WTC11 (cell line): ENCODE results near the gene TMEM108. TPM values are rescaled to one million over a fixed set of nuclear protein-coding genes. Genes with fewer than 3 reads are reported as not detected.

Experiments used
- ATAC-seq: fragments of 200-7000 bp; cut with Tn5 transposase; 2 replicates; pipeline ENCODE4 v1.10.0; 2021; ENCODE audit warnings: mild to moderate bottlenecking, moderate library complexity
- CTCF ChIA-PET: fragments of 300-600 bp; sonication (Branson Sonifier 250); formaldehyde crosslinking; loops from one replicate; lab custom pipeline; 2021; ENCODE audit warnings: antibody characterized with exemption; lab: Charles Lee
- POLR2A ChIA-PET: fragments of 350-600 bp; sonication (Branson Sonifier 250); formaldehyde crosslinking; loops from one replicate; lab custom pipeline; 2021; ENCODE audit warnings: antibody characterized with exemption; lab: Charles Lee
- DNase-seq: peaks from one replicate; pipeline ENCODE4 v3.0.0; 2021; ENCODE audit warnings: low spot score
- H3K27ac Mint-ChIP-seq: 2 replicates; pipeline ENCODE4 v1.8.0; 2021; ENCODE audit warnings: mixed read lengths
- H3K27me3 Mint-ChIP-seq: 2 replicates; pipeline ENCODE4 v1.8.0; 2021; ENCODE audit warnings: low read depth, mild to moderate bottlenecking, moderate library complexity, mixed read lengths
- H3K36me3 Mint-ChIP-seq: 2 replicates; pipeline ENCODE4 v1.8.0; 2021; ENCODE audit warnings: mixed read lengths
- H3K4me1 Mint-ChIP-seq: 2 replicates; pipeline ENCODE4 v1.8.0; 2022; ENCODE audit warnings: mixed read lengths
- H3K4me3 Mint-ChIP-seq: 2 replicates; pipeline ENCODE4 v1.8.0; 2021; ENCODE audit warnings: mild to moderate bottlenecking, moderate library complexity, mixed read lengths
- H3K9me3 Mint-ChIP-seq: 2 replicates; pipeline ENCODE4 v1.8.0; 2021; ENCODE audit warnings: mixed read lengths
- CBFB ChIP-seq: sonication (generic); formaldehyde crosslinking; IDR thresholded peaks from 2 replicates; pipeline ENCODE4 v1.8.1; 2022; ENCODE audit warnings: mild to moderate bottlenecking, low read depth, missing genetic modification reagents
- CREB1 ChIP-seq: sonication (generic); formaldehyde crosslinking; IDR thresholded peaks from 2 replicates; pipeline ENCODE4 v1.8.0; 2023; ENCODE audit warnings: mild to moderate bottlenecking, missing genetic modification reagents
- FOXJ3 ChIP-seq: sonication (generic); formaldehyde crosslinking; IDR thresholded peaks from 2 replicates; pipeline ENCODE4 v1.9.0; 2021; ENCODE audit warnings: missing genetic modification reagents, mild to moderate bottlenecking, borderline replicate concordance
- GTF2I ChIP-seq: fragments of 250-450 bp; sonication (Bioruptor Pico); conservative IDR thresholded peaks from 2 replicates; pipeline ENCODE4 v1.4.0; 2021; ENCODE audit warnings: mild to moderate bottlenecking
- MXD4 ChIP-seq: fragments of 250-450 bp; sonication (Bioruptor Pico); IDR thresholded peaks from 2 replicates; pipeline ENCODE4 v1.8.0; 2021; ENCODE audit warnings: mild to moderate bottlenecking, moderate library complexity, borderline replicate concordance
- OVOL2 ChIP-seq: fragments of 250-450 bp; sonication (Bioruptor Pico); IDR thresholded peaks from 2 replicates; pipeline ENCODE4 v1.9.0; 2021; ENCODE audit warnings: mild to moderate bottlenecking, borderline replicate concordance
- SMAD4 ChIP-seq: sonication (generic); formaldehyde crosslinking; IDR thresholded peaks from 2 replicates; pipeline ENCODE4 v1.8.0; 2022; ENCODE audit warnings: mild to moderate bottlenecking, missing genetic modification reagents
- TP53 ChIP-seq: sonication (generic); formaldehyde crosslinking; IDR thresholded peaks from 2 replicates; pipeline ENCODE4 v1.8.1; 2023; ENCODE audit warnings: mild to moderate bottlenecking, missing genetic modification reagents
- ZNF671 ChIP-seq: fragments of 250-450 bp; sonication (Bioruptor Pico); IDR thresholded peaks from 2 replicates; pipeline ENCODE4 v1.8.0; 2021; ENCODE audit warnings: mild to moderate bottlenecking
- total RNA-seq: library from RNA; stranded (reverse); gene quantifications from 3 replicates; pipeline ENCODE4 v1.2.3, GENCODE V29; 2021
- TF ChIP-seq, protein P1 (sequence below): fragments of 250-450 bp; sonication (Bioruptor Pico); IDR thresholded peaks from 2 replicates; pipeline ENCODE4 v1.9.0; 2021; ENCODE audit warnings: moderate library complexity, mild to moderate bottlenecking, inconsistent platforms, borderline replicate concordance
- TF ChIP-seq, protein P2 (sequence below): sonication (generic); formaldehyde crosslinking; IDR thresholded peaks from 2 replicates; pipeline ENCODE4 v1.8.1; 2023; ENCODE audit warnings: mild to moderate bottlenecking, missing genetic modification reagents
- TF ChIP-seq, protein P3 (sequence below): sonication (generic); formaldehyde crosslinking; conservative IDR thresholded peaks from 2 replicates; pipeline ENCODE4 v1.8.1; 2023; ENCODE audit warnings: mild to moderate bottlenecking, low read depth, missing genetic modification reagents, moderate library complexity
- TF ChIP-seq, protein P4 (sequence below): sonication (generic); formaldehyde crosslinking; IDR thresholded peaks from 2 replicates; pipeline ENCODE4 v1.8.0; 2022; ENCODE audit warnings: mild to moderate bottlenecking, missing genetic modification reagents
- TF ChIP-seq, protein P5 (sequence below): sonication (generic); formaldehyde crosslinking; IDR thresholded peaks from 2 replicates; pipeline ENCODE4 v1.8.1; 2022; ENCODE audit warnings: low read depth, mild to moderate bottlenecking, moderate library complexity, missing genetic modification reagents, borderline replicate concordance
- TF ChIP-seq, protein P6 (sequence below): sonication (generic); formaldehyde crosslinking; IDR thresholded peaks from 2 replicates; pipeline ENCODE4 v1.8.0; 2022; ENCODE audit warnings: missing genetic modification reagents

TMEM108 gene
- total RNA-seq, 1 experiment from 2014 or later: 14.7 TPM

DNA sequence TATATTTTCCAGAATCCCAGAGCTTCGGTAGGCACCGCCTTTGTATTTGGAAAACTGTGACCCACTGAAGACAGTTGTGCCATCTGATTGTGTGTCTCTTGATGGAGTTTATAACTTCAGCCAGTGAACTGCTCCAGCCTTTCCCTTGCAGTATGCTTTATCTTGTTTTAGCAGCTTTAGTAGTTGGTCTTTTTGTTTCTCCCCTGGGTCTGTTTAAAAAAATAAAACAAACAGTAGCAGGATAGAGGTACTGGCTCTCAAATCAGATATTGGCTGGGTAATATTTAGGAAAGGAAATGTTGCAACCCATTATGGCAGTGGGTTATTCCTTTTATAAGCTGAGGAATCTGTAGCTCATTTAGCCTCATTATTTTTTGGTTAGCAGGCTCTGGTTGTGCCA, 210.2 kb downstream of the TMEM108 start:
- no peaks in the 10 kb centered on the region for H3K36me3 Mint-ChIP-seq
- ChIA-PET POLR2A (no interaction called here), CTCF (no interaction called here)
- H3K9me3 Mint-ChIP-seq: peaks cover 11% of the 10 kb centered on the region; the same call in 1 of the 2 replicates
- no peaks in the 10 kb centered on the region; the same call in 1 of the 2 replicates for H3K4me1 Mint-ChIP-seq
- no peak for ATAC-seq
- no peak overlapping the region for H3K27ac Mint-ChIP-seq
- no peak overlapping the region for H3K4me3 Mint-ChIP-seq
- H3K27me3 Mint-ChIP-seq: no peaks in the 10 kb centered on the region
- no peak for DNase-seq
- TF ChIP-seq SMAD4 (CRISPR knock-in tag): no peak
- TF ChIP-seq, protein P1, sequence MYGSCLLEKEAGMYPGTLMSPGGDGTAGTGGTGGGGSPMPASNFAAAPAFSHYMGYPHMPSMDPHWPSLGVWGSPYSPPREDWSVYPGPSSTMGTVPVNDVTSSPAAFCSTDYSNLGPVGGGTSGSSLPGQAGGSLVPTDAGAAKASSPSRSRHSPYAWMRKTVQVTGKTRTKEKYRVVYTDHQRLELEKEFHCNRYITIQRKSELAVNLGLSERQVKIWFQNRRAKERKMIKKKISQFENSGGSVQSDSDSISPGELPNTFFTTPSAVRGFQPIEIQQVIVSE (CRISPR knock-in tag): peak; percentile 35; the same call in 1 of the 2 replicates

DNA sequence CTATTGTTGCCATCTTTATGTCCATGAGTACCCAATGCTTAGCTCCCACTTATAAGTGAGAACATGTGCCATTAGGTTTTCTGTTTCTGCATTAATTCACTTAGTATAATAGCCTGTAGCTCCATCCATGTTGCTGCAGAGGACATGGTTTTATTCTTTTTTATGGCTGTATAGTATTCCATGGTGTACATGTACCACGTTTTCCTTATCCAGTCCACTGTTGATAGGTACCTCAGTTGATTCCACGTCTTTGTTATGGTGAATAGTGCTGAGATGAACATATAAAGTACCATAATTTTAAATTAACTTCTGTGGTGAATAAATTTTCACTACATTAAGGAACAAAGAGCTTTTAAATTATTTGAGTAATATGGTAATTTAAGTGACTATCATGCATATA, 211.3 kb downstream of the TMEM108 start:
- CTCF ChIA-PET: no interaction called here
- H3K27ac Mint-ChIP-seq: no peak overlapping the region

DNA sequence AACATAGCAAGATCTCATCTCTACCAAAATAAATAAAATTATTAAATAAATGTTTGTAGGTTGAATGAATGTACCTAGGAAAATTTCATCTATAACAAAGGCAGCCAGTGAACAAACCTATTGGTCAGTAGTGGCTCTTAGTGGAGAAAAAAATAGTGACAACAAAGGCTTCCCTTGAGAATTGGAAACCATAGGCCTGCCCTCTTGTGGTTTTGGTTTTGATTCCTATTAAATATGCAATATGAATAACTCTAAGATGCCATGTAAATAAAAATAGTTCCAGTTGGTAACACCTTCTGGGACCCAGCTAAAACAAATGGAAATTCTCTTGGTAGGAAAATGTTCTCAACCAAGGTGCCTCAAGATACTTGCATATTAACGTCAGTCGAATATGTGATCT, 216.0 kb downstream of the TMEM108 start:
- H3K27me3 Mint-ChIP-seq: no peaks in the 10 kb centered on the region; the same call in 1 of the 2 replicates
- CTCF ChIA-PET: no interaction called here
- ATAC-seq: no peak

More for the DNA sequence above, 211.3 kb downstream of the TMEM108 start:
- Mint-ChIP-seq H3K4me3 (no peak overlapping the region), H3K9me3 (peaks cover 11% of the 10 kb centered on the region; the same call in 1 of the 2 replicates), H3K27me3 (no peaks in the 10 kb centered on the region), H3K4me1 (no peaks in the 10 kb centered on the region), H3K36me3 (no peaks in the 10 kb centered on the region)
- ATAC-seq (no peak), DNase-seq (no peak)
- TF ChIP-seq, protein P2, sequence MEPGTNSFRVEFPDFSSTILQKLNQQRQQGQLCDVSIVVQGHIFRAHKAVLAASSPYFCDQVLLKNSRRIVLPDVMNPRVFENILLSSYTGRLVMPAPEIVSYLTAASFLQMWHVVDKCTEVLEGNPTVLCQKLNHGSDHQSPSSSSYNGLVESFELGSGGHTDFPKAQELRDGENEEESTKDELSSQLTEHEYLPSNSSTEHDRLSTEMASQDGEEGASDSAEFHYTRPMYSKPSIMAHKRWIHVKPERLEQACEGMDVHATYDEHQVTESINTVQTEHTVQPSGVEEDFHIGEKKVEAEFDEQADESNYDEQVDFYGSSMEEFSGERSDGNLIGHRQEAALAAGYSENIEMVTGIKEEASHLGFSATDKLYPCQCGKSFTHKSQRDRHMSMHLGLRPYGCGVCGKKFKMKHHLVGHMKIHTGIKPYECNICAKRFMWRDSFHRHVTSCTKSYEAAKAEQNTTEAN (CRISPR knock-in tag): no peak
- POLR2A ChIA-PET: no interaction called here

More for the DNA sequence above, 216.0 kb downstream of the TMEM108 start:
- Mint-ChIP-seq H3K4me3 (no peak overlapping the region), H3K9me3 (peaks cover 16% of the 10 kb centered on the region), H3K36me3 (no peaks in the 10 kb centered on the region), H3K27ac (no peak overlapping the region), H3K4me1 (no peaks in the 10 kb centered on the region)
- TF ChIP-seq, protein P3, sequence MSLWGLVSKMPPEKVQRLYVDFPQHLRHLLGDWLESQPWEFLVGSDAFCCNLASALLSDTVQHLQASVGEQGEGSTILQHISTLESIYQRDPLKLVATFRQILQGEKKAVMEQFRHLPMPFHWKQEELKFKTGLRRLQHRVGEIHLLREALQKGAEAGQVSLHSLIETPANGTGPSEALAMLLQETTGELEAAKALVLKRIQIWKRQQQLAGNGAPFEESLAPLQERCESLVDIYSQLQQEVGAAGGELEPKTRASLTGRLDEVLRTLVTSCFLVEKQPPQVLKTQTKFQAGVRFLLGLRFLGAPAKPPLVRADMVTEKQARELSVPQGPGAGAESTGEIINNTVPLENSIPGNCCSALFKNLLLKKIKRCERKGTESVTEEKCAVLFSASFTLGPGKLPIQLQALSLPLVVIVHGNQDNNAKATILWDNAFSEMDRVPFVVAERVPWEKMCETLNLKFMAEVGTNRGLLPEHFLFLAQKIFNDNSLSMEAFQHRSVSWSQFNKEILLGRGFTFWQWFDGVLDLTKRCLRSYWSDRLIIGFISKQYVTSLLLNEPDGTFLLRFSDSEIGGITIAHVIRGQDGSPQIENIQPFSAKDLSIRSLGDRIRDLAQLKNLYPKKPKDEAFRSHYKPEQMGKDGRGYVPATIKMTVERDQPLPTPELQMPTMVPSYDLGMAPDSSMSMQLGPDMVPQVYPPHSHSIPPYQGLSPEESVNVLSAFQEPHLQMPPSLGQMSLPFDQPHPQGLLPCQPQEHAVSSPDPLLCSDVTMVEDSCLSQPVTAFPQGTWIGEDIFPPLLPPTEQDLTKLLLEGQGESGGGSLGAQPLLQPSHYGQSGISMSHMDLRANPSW (CRISPR knock-in tag): no peak
- TF ChIP-seq CBFB (CRISPR knock-in tag) (no peak), OVOL2 (CRISPR knock-in tag) (no peak), ZNF671 (no peak), TP53 (no peak), CREB1 (CRISPR knock-in tag) (no peak), FOXJ3 (CRISPR knock-in tag) (no peak), GTF2I (CRISPR knock-in tag) (no peak), MXD4 (CRISPR knock-in tag) (no peak)
- TF ChIP-seq, protein P4, sequence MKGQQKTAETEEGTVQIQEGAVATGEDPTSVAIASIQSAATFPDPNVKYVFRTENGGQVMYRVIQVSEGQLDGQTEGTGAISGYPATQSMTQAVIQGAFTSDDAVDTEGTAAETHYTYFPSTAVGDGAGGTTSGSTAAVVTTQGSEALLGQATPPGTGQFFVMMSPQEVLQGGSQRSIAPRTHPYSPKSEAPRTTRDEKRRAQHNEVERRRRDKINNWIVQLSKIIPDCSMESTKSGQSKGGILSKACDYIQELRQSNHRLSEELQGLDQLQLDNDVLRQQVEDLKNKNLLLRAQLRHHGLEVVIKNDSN: no peak
- TF ChIP-seq, protein P2 (CRISPR knock-in tag): no peak
- TF ChIP-seq, protein P5, sequence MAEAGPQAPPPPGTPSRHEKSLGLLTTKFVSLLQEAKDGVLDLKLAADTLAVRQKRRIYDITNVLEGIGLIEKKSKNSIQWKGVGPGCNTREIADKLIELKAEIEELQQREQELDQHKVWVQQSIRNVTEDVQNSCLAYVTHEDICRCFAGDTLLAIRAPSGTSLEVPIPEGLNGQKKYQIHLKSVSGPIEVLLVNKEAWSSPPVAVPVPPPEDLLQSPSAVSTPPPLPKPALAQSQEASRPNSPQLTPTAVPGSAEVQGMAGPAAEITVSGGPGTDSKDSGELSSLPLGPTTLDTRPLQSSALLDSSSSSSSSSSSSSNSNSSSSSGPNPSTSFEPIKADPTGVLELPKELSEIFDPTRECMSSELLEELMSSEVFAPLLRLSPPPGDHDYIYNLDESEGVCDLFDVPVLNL (CRISPR knock-in tag): no peak
- TF ChIP-seq, protein P1 (CRISPR knock-in tag): no peak
- TF ChIP-seq, protein P6, sequence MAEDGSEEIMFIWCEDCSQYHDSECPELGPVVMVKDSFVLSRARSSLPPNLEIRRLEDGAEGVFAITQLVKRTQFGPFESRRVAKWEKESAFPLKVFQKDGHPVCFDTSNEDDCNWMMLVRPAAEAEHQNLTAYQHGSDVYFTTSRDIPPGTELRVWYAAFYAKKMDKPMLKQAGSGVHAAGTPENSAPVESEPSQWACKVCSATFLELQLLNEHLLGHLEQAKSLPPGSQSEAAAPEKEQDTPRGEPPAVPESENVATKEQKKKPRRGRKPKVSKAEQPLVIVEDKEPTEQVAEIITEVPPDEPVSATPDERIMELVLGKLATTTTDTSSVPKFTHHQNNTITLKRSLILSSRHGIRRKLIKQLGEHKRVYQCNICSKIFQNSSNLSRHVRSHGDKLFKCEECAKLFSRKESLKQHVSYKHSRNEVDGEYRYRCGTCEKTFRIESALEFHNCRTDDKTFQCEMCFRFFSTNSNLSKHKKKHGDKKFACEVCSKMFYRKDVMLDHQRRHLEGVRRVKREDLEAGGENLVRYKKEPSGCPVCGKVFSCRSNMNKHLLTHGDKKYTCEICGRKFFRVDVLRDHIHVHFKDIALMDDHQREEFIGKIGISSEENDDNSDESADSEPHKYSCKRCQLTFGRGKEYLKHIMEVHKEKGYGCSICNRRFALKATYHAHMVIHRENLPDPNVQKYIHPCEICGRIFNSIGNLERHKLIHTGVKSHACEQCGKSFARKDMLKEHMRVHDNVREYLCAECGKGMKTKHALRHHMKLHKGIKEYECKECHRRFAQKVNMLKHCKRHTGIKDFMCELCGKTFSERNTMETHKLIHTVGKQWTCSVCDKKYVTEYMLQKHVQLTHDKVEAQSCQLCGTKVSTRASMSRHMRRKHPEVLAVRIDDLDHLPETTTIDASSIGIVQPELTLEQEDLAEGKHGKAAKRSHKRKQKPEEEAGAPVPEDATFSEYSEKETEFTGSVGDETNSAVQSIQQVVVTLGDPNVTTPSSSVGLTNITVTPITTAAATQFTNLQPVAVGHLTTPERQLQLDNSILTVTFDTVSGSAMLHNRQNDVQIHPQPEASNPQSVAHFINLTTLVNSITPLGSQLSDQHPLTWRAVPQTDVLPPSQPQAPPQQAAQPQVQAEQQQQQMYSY (CRISPR knock-in tag): no peak
- no peak for DNase-seq
- POLR2A ChIA-PET: no interaction called here
